ENCODE results near the gene VDR.

The VDR gene

DNA sequence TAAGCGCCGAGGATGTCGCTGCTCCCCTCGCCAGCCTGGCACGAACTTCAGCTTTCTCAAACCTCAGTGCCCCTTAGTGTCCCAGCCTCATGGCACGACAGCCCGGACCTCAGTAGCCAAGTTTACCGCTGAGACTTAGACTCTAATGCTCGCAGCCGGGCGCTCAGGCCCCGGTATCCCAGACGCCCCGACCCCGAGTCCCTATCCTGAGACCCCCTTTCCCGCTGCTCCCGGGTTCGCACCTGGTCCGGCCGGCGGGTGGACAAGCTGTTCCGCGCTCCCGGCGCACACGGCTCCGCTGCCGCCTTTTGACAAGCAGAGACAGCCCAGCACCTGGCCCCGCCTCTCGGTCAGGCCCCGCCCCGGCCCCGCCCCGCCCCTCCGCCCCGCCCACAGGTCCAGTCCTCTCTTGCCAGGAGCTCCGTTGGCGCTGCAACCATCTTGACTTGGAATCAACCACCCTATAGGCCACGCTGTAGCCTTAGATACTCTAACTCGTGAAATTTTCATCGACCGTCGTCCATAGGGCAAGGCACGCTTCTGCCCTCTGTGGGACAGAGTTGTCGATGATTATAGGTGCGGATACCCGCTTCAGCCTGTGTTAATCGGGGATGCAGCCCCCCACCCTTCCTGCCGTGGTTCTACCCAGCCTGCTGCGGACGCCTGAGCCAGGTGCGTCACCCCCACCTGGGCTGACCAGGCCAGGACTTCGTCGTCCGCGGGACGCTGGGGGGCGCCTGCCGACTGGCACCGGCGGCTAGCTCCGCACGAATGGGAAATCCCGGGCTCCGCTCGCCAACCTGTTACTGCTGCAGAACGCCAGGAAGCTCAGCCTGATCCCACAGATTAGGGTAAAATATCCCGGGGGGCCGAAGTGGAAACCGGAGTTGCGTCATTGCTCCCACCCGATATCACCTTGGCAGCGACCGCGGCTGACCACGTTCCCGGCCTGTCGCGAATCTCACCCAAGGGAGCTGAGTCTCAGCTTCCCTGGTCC lies at the start of gene VDR:
VDR (minus strand) TSS at position 282 of the 997 bp plus-strand sequence. CDS start 25,881 bp downstream, outside the sequence.
- no peaks in the 10 kb centered on the region for H3K36me3 ChIP-seq (ENCODE audit: control insufficient read depth, insufficient read depth, low read length)

DNA sequence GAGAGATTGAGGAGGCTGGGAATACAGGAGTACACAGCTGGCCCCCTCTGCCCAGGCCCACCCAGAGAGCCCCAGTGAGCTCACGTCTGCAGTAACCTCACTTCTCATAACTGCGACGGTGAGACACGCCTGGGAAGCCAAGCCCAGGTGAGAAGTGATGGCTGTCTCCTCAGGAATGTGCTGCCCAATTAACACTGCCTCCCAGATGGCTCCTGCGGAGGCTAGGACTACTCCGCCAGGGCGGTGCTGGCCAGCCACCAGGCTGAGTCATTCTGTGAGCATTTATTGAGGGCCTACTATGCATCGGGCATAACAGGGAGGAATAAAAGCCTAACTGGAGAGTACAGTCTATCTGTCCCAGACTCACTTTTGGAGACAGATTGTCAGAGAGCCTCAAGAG lies 49.3 kb upstream of the VDR start:
- Histone ChIP-seq H3K36me3 (ENCODE audit: control insufficient read depth, insufficient read depth, low read length) (no peaks in the 10 kb centered on the region), H3K9me3 (ENCODE audit: control insufficient read depth, insufficient read depth, low read length) (peaks cover 19% of the 10 kb centered on the region), H3K27ac (ENCODE audit: low read depth, low read length) (no peak overlapping the region), H3K27me3 (ENCODE audit: control insufficient read depth, insufficient read depth, low read length) (no peaks in the 10 kb centered on the region), H3K9ac (ENCODE audit: low read depth, low read length) (no peak overlapping the region), H3K4me1 (ENCODE audit: control insufficient read depth, insufficient read depth, low read length) (no peaks in the 10 kb centered on the region), H3K4me3 (ENCODE audit: low read depth, low read length) (no peak overlapping the region)

More for the DNA sequence above, at the start of gene VDR:
- H3K9ac ChIP-seq (ENCODE audit: low read depth, low read length), result peak within 1 kb of the TSS; percentile 87
- H3K9me3 ChIP-seq (ENCODE audit: control insufficient read depth, insufficient read depth, low read length), result no peaks in the 10 kb centered on the region
- H3K27ac ChIP-seq (ENCODE audit: low read depth, low read length), result no peak within 1 kb of the TSS
- peaks cover 7% of the 10 kb centered on the region for H3K4me1 ChIP-seq (ENCODE audit: control insufficient read depth, insufficient read depth, low read length)
- peaks cover 64% of the 10 kb centered on the region for H3K27me3 ChIP-seq (ENCODE audit: control insufficient read depth, insufficient read depth, low read length)
- peak within 1 kb of the TSS; percentile 81 for H3K4me3 ChIP-seq (ENCODE audit: low read depth, low read length)

DNA sequence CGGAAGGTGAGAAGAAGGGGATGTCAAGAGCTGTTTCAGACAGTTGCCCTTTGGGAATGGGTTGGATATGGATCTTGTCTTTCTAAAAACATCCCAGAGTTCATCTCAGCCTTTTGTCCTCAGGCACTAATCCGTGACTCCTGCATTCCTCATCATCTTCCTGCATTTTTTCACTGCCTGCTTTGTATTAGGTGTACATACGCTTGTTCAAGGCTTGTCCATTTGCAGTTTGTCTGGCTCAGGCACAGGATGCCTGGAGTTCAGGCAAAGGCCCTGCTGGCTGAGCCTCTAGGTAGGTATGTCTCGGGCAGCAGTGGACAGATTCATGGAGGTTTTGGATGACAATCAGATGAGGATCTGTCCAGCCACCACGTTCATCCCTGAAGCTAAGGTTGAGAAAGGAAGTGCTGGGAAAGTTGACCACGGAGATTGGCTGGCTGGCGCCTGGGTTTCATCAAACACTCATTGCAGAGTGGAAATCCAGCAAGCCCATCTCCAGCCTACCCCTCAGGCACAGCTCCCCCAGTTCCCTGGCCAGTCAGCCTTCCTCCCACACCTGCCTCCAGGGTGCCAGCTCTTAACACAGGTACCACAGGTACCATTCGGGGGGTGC lies 46.2 kb upstream of the VDR start:
- Histone ChIP-seq H3K9me3 (ENCODE audit: control insufficient read depth, insufficient read depth, low read length) (no peaks in the 10 kb centered on the region), H3K27me3 (ENCODE audit: control insufficient read depth, insufficient read depth, low read length) (no peaks in the 10 kb centered on the region; the same call in 1 of the 2 replicates), H3K4me3 (ENCODE audit: low read depth, low read length) (no peak overlapping the region), H3K36me3 (ENCODE audit: control insufficient read depth, insufficient read depth, low read length) (no peaks in the 10 kb centered on the region), H3K9ac (ENCODE audit: low read depth, low read length) (no peak overlapping the region), H3K4me1 (ENCODE audit: control insufficient read depth, insufficient read depth, low read length) (no peaks in the 10 kb centered on the region), H3K27ac (ENCODE audit: low read depth, low read length) (no peak overlapping the region)

DNA sequence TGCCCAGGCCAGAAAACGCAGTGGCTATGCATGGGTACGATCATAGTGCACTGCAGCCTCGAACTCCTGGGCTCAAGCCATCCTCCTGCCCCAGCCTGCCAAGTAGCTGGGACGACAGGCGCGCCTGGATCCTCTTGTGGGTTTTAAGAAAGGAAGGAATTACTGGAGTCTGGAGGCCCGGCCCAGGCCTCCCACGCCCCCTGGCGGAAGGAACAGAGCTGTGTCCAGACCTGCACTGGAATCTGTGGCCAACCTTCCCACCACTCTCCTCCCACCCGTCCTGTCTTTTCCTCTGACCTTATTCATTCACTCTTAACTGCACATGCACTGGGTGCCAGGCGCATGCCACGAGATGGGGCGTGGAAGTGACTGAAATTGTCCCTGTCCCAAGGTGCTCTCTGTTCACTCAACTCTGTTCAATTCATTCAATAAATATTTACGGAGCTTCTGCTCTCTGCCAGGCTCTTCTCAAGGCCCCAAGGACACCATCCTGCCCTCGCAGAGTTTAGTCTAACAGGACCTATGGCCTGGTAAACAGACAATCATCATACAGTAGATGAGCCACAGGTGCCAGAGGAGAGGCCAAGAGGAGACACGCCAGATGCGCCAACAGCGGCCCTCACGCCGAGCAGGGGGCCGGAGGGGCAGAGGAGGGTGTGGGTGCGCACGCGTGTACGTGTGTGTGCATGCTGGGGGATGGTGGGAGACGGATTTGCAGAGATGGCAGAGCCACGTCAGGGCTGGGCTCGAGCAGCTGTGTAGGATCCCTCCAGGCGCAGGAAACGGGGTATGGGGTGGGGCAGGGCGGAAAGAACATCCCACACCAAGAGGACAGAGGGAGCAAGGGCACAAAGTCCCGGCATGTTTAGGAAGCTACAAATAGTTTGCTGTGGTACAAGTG lies 44.9 kb upstream of the VDR start:
- no peaks in the 10 kb centered on the region; the same call in 1 of the 2 replicates for H3K27me3 ChIP-seq (ENCODE audit: control insufficient read depth, insufficient read depth, low read length)
- no peaks in the 10 kb centered on the region for H3K36me3 ChIP-seq (ENCODE audit: control insufficient read depth, insufficient read depth, low read length)
- no peak overlapping the region for H3K9ac ChIP-seq (ENCODE audit: low read depth, low read length)
- H3K27ac ChIP-seq (ENCODE audit: low read depth, low read length), result no peak overlapping the region
- no peaks in the 10 kb centered on the region for H3K4me1 ChIP-seq (ENCODE audit: control insufficient read depth, insufficient read depth, low read length)
- no peaks in the 10 kb centered on the region for H3K9me3 ChIP-seq (ENCODE audit: control insufficient read depth, insufficient read depth, low read length)
- no peak overlapping the region for H3K4me3 ChIP-seq (ENCODE audit: low read depth, low read length)

DNA sequence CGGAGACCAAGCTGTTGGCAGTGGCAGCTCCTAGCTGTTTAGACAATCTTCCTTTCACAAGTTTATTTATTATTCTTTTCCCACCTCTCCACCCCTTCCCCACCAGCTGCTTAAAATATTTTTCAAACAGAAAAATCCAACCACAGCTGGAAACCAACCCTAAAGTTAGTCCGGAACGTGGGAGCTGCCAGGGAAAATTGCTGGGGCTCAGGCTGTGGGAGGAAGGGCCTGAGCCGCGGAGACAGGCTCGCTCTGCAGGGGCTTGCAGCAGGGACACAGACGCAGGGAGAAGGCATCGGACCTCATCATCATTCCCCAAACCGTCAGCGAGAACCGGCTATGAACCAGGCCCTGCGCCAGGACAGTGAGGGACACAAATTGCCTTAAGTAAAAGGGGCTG lies 42.5 kb upstream of the VDR start:
- Histone ChIP-seq H3K4me3 (ENCODE audit: low read depth, low read length) (no peak overlapping the region), H3K27ac (ENCODE audit: low read depth, low read length) (no peak overlapping the region), H3K9me3 (ENCODE audit: control insufficient read depth, insufficient read depth, low read length) (no peaks in the 10 kb centered on the region), H3K4me1 (ENCODE audit: control insufficient read depth, insufficient read depth, low read length) (no peaks in the 10 kb centered on the region), H3K36me3 (ENCODE audit: control insufficient read depth, insufficient read depth, low read length) (no peaks in the 10 kb centered on the region), H3K9ac (ENCODE audit: low read depth, low read length) (no peak overlapping the region), H3K27me3 (ENCODE audit: control insufficient read depth, insufficient read depth, low read length) (peaks cover 9% of the 10 kb centered on the region)

DNA sequence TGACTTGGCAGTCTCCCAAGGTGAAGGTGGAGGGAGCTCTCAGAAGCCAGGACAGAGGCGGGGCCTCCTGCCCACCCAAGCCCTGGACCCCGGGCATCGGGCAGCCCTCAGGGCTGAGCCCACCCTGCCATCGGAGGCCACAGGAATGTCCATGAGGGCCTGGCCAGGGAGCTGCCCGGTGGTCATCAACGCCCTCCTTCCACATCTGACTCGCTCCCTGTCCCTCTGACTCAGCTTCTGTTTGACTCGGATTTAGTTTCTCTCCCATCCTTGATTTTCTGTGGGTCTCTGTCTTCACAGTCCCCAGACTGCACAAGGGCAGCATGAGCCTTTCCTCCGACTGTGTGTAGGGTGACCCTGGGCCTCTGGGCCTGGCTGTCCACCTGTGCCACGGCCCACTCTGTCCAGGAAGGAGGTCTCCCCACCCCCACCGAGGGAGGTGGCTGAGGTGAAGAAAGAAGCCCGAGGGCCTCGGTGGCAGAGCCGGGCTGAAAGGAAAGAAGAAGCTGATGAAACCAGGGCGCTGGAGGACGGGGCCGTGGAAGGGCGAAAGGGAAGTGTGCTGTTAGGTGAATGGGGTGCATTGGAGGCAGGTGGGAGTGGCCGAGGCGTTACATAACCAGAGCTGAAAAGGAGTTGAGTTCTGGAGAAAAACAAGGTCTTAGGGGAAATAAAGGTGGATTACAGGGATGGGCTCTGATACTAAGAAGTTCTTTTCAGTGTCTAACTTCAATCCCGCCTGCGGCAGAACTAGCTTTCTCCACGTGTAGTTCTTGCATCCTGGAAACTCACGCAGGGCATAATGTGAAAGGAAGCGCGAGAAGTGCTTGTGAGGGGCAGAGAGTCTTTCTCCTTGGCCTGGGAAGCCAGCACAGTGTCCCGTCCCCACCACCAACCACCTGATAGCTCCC lies 41.9 kb upstream of the VDR start:
- no peaks in the 10 kb centered on the region for H3K9me3 ChIP-seq (ENCODE audit: control insufficient read depth, insufficient read depth, low read length)
- no peak overlapping the region for H3K9ac ChIP-seq (ENCODE audit: low read depth, low read length)
- no peak overlapping the region for H3K4me3 ChIP-seq (ENCODE audit: low read depth, low read length)
- peaks cover 5% of the 10 kb centered on the region; the same call in 1 of the 2 replicates for H3K4me1 ChIP-seq (ENCODE audit: control insufficient read depth, insufficient read depth, low read length)
- no peaks in the 10 kb centered on the region for H3K36me3 ChIP-seq (ENCODE audit: control insufficient read depth, insufficient read depth, low read length)
- peaks cover 15% of the 10 kb centered on the region for H3K27me3 ChIP-seq (ENCODE audit: control insufficient read depth, insufficient read depth, low read length)
- no peak overlapping the region for H3K27ac ChIP-seq (ENCODE audit: low read depth, low read length)

DNA sequence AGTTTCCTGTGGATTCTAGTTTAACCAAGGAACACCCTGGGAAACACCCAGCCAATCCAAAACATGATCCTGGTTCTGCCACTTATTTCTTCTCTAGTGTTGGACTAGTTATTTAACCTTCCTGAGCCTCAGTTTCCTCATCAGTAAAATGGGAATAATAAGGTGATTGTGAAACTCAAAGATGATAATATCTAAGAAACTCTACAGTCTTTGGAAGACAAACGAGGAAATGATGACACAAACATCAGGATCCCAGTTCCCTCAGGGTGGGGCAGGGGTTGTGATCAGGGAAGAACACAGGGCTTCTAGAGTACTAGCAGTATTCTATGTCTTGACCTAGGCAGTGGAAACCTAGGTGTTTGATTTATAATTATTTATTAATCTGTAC lies 40.5 kb upstream of the VDR start:
- Histone ChIP-seq H3K9me3 (ENCODE audit: control insufficient read depth, insufficient read depth, low read length) (no peaks in the 10 kb centered on the region), H3K4me1 (ENCODE audit: control insufficient read depth, insufficient read depth, low read length) (peaks cover 5% of the 10 kb centered on the region; the same call in 1 of the 2 replicates), H3K27me3 (ENCODE audit: control insufficient read depth, insufficient read depth, low read length) (peaks cover 24% of the 10 kb centered on the region), H3K4me3 (ENCODE audit: low read depth, low read length) (no peak overlapping the region), H3K9ac (ENCODE audit: low read depth, low read length) (no peak overlapping the region), H3K27ac (ENCODE audit: low read depth, low read length) (no peak overlapping the region), H3K36me3 (ENCODE audit: control insufficient read depth, insufficient read depth, low read length) (no peaks in the 10 kb centered on the region)

DNA sequence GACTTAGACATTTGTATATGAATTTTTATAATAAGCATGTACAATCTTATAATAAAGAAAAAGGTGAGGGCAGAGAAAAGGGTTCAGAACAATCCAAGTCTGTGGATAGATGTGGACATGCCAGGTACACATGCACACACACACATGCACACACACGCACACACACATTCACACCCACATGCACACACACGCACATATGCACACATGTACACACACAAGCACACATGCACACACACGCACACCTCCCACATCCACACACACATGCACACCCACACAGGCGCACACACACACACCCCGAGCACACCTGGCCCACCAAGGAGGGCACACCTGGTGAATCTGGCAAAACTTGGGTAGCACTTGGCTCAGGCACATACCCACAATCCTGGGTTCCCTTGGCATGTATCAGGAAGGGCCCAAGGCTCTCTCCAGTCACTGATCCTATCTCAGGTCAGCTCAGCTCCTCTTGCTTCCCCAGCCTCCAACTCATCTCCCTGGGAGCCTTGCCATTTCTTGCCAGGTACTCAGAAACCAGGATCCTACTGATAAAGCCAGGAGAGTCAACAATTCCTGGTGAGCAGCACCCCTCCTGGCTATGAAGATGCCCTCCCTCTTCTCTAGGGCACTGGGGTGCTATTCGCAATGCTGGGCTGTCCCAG lies 40.0 kb upstream of the VDR start:
- H3K9me3 ChIP-seq (ENCODE audit: control insufficient read depth, insufficient read depth, low read length), result no peaks in the 10 kb centered on the region
- no peaks in the 10 kb centered on the region for H3K36me3 ChIP-seq (ENCODE audit: control insufficient read depth, insufficient read depth, low read length)
- H3K9ac ChIP-seq (ENCODE audit: low read depth, low read length), result no peak overlapping the region
- peaks cover 24% of the 10 kb centered on the region for H3K27me3 ChIP-seq (ENCODE audit: control insufficient read depth, insufficient read depth, low read length)
- H3K4me1 ChIP-seq (ENCODE audit: control insufficient read depth, insufficient read depth, low read length), result peaks cover 5% of the 10 kb centered on the region; the same call in 1 of the 2 replicates
- no peak overlapping the region for H3K27ac ChIP-seq (ENCODE audit: low read depth, low read length)
- H3K4me3 ChIP-seq (ENCODE audit: low read depth, low read length), result no peak overlapping the region

DNA sequence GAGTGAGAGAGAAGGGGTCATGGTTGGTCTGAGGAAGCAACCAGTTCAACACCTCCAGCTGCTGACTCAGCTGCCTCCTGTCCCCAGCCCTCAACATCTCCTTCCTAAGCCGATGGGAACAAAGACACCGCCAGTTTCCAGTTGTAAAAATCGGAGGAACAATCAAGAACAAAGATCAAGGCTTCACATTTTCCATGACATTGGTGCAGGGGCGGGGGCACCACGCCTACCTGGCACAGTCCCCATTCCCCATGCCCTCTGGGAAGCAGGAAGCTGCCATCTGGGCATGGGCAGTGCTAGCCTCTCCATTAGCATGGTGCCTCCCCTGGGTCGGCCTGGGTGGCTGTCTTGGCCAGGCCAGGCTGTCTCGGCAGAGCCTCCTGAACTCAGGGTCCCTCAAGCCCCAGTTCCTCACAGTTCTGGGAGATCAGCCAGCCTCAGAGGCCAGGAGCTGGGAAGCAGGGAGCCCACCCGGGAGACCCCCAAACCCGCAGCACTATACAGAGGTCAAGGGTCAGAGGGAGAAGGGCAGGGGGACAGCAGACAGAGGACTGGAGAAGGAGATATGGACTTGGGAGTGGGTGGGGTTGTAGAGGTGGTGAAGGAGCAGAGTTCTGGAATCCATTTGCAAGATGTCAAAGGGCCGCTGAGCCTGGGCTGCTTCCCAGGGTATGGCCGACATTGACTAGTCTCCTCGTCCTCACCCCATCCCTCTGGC lies 39.0 kb upstream of the VDR start:
- H3K27me3 ChIP-seq (ENCODE audit: control insufficient read depth, insufficient read depth, low read length), result peaks cover 24% of the 10 kb centered on the region
- no peaks in the 10 kb centered on the region for H3K9me3 ChIP-seq (ENCODE audit: control insufficient read depth, insufficient read depth, low read length)
- H3K4me1 ChIP-seq (ENCODE audit: control insufficient read depth, insufficient read depth, low read length), result peaks cover 5% of the 10 kb centered on the region; the same call in 1 of the 2 replicates
- H3K36me3 ChIP-seq (ENCODE audit: control insufficient read depth, insufficient read depth, low read length), result no peaks in the 10 kb centered on the region
- H3K9ac ChIP-seq (ENCODE audit: low read depth, low read length), result no peak overlapping the region
- no peak overlapping the region for H3K27ac ChIP-seq (ENCODE audit: low read depth, low read length)
- no peak overlapping the region for H3K4me3 ChIP-seq (ENCODE audit: low read depth, low read length)

All from HUES48 (cell line).